Right atrium auricular region (tissue), 2 donors: ENCODE data around the gene ATP6AP2. TPM values are rescaled to one million over a fixed set of nuclear protein-coding genes. Genes with fewer than 3 reads are reported as not detected.

ENCODE experiments used
- DNase-seq: peaks from one replicate; pipeline ENCODE4 v3.0.0-alpha.2; 2019; ENCODE audit warnings: low spot score
- H3K27ac ChIP-seq, 2 donors: fragments of 200-600 bp; sonication (generic); 1 replicate in 1 of 2; 2 replicates in 1 of 2; pipeline ENCODE4 v1.5.1; 2016 to 2019
- H3K27me3 ChIP-seq, 2 donors: fragments of 200-600 bp; sonication (generic); one replicate each; pipeline versions ENCODE4 v1.5.1 to v1.6.0; 2017 to 2019
- H3K36me3 ChIP-seq: fragments of 200-600 bp; sonication (generic); one replicate; pipeline ENCODE4 v1.5.1; 2016
- H3K4me1 ChIP-seq, 2 donors: fragments of 200-600 bp; sonication (generic); one replicate each; pipeline versions ENCODE4 v1.5.1 to v1.6.0; 2017 to 2019
- H3K4me3 ChIP-seq, 2 donors: fragments of 200-600 bp; sonication (generic); 1 replicate in 1 of 2; 2 replicates in 1 of 2; pipeline ENCODE4 v1.5.1; 2017 to 2019; ENCODE audit warnings: mild to moderate bottlenecking in 1 of 2, moderate library complexity in 1 of 2
- H3K9me3 ChIP-seq, 2 donors: fragments of 200-600 bp; sonication (generic); one replicate each; pipeline ENCODE4 v1.5.1; 2019
- total RNA-seq, 2 donors: library from RNA; depleted of rRNA; stranded (reverse); fragments of >200 nt; gene quantifications; one replicate each; pipeline ENCODE4 v1.1.0, GENCODE V29; 2016
- TF ChIP-seq, protein P1 (sequence below), 2 donors: fragments of 200-600 bp; sonication (generic); IDR thresholded peaks; one replicate each; pipeline ENCODE4 v1.5.1; 2019; ENCODE audit warnings: antibody characterized with exemption in 2 of 2

The ATP6AP2 gene, protein sequence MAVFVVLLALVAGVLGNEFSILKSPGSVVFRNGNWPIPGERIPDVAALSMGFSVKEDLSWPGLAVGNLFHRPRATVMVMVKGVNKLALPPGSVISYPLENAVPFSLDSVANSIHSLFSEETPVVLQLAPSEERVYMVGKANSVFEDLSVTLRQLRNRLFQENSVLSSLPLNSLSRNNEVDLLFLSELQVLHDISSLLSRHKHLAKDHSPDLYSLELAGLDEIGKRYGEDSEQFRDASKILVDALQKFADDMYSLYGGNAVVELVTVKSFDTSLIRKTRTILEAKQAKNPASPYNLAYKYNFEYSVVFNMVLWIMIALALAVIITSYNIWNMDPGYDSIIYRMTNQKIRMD
- 10 to 100 TPM; 50.9 to 52.8 TPM for total RNA-seq

DNA sequence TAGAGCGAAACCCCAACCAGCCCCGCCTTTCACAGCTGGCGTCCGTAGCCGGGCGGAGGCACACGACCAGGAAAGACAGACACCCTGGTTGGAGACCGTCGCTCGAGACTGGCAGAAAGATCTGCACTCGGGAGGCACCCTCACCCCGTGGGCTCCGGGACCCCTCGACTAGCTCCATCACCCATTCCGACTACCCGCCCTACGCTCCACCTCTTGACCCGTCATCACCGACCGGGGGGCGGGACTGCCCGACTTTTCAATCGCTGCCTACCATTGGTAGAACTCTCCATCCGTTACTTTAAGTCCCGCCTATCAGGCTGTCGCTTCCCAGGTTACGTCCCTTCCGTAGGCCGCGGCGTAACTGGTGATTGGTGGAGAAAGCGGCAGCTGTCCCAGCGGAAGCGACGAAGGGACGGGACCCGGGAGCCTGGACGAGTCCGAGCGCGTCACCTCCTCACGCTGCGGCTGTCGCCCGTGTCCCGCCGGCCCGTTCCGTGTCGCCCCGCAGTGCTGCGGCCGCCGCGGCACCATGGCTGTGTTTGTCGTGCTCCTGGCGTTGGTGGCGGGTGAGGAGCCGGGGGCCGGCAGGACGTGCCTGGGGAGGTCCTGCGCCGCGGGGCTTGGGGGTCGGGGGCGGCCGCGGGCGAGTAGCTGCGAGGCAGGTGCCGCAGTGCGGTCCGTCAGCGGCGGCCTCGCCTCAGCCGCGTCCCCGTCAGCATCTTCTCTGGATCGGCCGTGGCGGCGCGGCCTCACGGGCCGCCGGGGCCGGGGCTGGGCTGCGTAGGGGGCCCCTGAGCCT is at the start of gene ATP6AP2:
ATP6AP2 (plus strand) TSS at position 434 of the 799 bp plus-strand sequence; CDS start at position 530, 96 bp downstream.
- TF ChIP-seq, protein P1, sequence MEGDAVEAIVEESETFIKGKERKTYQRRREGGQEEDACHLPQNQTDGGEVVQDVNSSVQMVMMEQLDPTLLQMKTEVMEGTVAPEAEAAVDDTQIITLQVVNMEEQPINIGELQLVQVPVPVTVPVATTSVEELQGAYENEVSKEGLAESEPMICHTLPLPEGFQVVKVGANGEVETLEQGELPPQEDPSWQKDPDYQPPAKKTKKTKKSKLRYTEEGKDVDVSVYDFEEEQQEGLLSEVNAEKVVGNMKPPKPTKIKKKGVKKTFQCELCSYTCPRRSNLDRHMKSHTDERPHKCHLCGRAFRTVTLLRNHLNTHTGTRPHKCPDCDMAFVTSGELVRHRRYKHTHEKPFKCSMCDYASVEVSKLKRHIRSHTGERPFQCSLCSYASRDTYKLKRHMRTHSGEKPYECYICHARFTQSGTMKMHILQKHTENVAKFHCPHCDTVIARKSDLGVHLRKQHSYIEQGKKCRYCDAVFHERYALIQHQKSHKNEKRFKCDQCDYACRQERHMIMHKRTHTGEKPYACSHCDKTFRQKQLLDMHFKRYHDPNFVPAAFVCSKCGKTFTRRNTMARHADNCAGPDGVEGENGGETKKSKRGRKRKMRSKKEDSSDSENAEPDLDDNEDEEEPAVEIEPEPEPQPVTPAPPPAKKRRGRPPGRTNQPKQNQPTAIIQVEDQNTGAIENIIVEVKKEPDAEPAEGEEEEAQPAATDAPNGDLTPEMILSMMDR (IDR thresholded peaks at IDR 0.05), result no peak
- DNase-seq, result peak; percentile 96
- H3K4me1 ChIP-seq, result peaks cover 0 to 10% of the 10 kb centered on the region in 2 donors

DNA sequence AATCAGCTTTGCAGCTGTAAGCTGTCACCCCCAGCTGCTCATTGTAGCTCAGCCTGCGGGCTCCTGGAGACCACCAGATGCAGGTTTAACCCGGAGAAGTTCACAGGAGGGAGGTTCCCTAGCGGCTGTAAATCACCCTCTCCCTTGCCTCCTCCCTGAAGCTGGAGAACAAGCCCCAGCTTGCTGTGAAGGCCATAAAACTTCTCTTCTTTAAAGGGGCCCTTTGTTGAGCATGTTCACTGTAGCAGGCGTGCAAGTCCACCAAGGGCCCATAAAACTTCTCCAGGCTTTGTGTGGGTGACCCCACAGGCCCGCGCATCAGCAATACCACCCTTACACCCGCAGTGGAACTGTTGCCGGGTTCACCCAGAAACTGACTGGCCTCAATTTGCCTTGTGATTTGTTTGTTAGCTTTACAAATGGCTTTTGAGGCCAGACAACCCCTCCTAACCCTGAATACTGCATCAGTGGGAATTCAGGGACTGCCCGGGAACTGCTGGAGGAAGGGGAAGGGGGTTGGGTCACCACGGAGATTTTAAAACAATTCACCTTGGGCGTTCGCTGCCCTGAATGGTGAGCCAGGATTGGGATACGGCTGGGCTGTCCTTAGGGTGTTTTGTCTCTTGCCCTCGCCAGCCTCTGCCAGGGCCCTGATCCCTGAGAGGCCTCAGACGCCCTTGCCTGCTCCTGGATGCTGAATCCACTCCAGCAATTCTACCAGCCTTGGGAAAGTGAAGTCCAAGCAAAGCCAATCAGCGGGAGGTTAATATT is 49.5 kb upstream of the ATP6AP2 start:
- Histone ChIP-seq H3K36me3 (no peaks in the 10 kb centered on the region), H3K27ac (no peak overlapping the region), H3K27me3 (no peaks in the 10 kb centered on the region), H3K4me1 (no peaks in the 10 kb centered on the region), H3K9me3 (no peaks in the 10 kb centered on the region), H3K4me3 (no peak overlapping the region)
- DNase-seq, result no peak
- TF ChIP-seq, protein P1 (IDR thresholded peaks at IDR 0.05), result no peak

More for the DNA sequence above, at the start of gene ATP6AP2:
- Histone ChIP-seq H3K27me3 (no peaks in the 10 kb centered on the region), H3K9me3 (no peaks in the 10 kb centered on the region), H3K36me3 (no peaks in the 10 kb centered on the region), H3K4me3 (peak within 1 kb of the TSS; percentile 63 to 75), H3K27ac (peak within 1 kb of the TSS; percentile 84 to 88)

DNA sequence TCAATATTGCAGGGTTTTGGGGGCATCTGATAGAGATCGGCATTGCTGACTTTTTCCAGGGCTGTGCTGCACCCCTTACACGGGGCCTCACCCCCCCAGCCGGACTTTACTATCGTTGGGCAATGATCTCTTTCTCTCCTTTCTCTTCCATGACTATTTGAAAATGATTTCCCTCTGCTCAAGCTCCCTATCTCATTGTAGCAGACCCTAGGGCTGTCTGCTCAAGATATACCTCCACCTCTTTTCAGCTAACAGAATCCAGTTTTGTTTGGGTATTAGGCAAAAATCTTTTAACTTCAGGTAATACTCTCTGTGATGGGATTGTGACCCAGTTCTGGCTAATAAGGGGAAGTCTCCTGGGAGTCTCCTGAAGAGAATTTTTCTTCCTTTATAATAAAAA is 43.5 kb upstream of the ATP6AP2 start:
- no peaks in the 10 kb centered on the region for H3K27me3 ChIP-seq
- H3K4me3 ChIP-seq, result no peak overlapping the region
- no peak overlapping the region for H3K27ac ChIP-seq
- H3K4me1 ChIP-seq, result no peaks in the 10 kb centered on the region
- TF ChIP-seq, protein P1 (IDR thresholded peaks at IDR 0.05), result no peak
- no peak for DNase-seq
- no peaks in the 10 kb centered on the region for H3K9me3 ChIP-seq
- no peaks in the 10 kb centered on the region for H3K36me3 ChIP-seq

DNA sequence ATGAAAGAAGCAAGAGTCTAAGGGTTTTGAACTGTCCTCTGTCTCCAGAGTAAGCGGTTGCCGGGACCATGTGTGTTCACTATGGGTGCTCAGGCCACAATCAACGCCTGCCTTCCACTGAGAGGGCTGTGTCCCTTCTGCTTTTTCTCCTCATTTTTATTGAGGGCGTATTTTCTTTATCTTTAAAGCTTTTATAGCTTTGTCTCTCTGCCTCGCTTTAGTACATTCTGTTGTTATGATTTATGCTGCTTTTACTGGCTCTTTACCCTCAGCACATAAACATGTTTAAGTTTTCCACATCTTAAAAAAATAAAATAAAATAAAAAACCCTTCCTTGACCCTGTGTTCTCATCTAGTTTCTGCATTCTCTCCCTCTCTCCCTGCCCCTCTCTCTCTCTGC is 42.4 kb upstream of the ATP6AP2 start:
- TF ChIP-seq, protein P1 (IDR thresholded peaks at IDR 0.05), result no peak
- Histone ChIP-seq H3K4me1 (no peaks in the 10 kb centered on the region), H3K9me3 (no peaks in the 10 kb centered on the region), H3K4me3 (no peak overlapping the region), H3K27me3 (no peaks in the 10 kb centered on the region), H3K27ac (no peak overlapping the region), H3K36me3 (no peaks in the 10 kb centered on the region)
- DNase-seq, result no peak

DNA sequence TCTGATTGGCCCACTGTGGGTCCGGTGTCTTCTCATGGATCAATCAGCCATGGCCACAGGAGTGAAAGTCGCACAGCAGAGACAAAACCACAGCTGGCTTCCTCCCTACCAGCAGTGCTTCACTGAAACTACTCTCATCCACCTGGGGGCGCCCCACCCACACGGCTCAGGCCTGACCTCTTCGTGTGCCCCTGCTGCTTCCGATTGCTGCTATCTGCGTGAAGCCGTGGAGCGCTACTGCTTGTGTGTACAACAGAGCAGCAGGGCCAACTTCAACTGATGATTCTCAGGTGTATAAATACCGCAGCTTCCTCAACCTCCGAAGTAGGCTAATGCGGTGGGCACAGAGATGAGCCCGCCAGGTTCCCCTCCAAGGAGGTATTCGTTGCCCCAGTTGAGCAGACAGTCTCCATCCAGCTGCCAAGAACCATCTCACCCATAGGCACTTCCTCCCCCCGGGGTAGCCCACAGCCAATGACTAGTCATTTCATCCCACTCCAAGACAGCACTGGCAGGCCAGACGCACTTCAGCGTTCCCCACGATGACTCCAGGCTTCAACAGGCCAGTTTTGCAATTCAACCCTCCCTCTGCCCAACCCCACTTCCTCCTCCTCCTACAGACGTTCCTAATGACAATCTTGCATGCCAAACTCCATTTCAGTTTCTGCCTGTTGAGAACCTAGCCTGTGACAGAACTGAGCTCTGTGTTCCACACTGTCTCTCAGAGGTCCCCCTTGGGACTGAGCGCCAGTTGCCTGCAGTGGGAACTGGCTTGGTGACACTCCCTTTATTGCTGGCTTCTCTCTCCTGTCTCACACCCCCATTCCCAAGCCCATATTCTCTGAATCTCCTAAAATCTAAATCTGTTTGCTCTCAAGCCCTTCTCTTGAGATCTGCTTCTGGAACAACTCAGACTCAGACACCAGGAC is 41.3 kb upstream of the ATP6AP2 start:
- TF ChIP-seq, protein P1 (IDR thresholded peaks at IDR 0.05), result no peak
- no peak overlapping the region for H3K27ac ChIP-seq
- H3K9me3 ChIP-seq, result no peaks in the 10 kb centered on the region
- peaks cover 0 to 7% of the 10 kb centered on the region in 2 donors for H3K4me1 ChIP-seq
- peak; percentile 72 for DNase-seq
- no peaks in the 10 kb centered on the region for H3K27me3 ChIP-seq
- no peaks in the 10 kb centered on the region for H3K36me3 ChIP-seq
- H3K4me3 ChIP-seq, result no peak overlapping the region
